ENCODE measurements around the gene R3HDM2.
"Not testable (repeated sequence)": the region's sequence is repeated elsewhere in the genome, so short reads cannot be mapped to it uniquely, and the experiment has no call there.

GRCh38 chr12:57312287-57312686 is 118.6 kb downstream of the R3HDM2 start:
- not testable (repeated sequence) for TF ChIP-seq CTCF (IDR thresholded peaks at IDR 0.05); EZH2 (IDR thresholded peaks at IDR 0.05; ENCODE audit: borderline replicate concordance, insufficient read depth, low read depth, low read length, poor library complexity, severe bottlenecking)

Measured in B cell (primary cell).